GM12878 (cell line): ENCODE data around the gene ERO1B. TPM values are rescaled to one million over a fixed set of nuclear protein-coding genes. Genes with fewer than 3 reads are reported as not detected.
A peak's percentile ranks its signal among the peaks of the same experiment; 100 is the strongest.

ENCODE experiments used
- ASH2L ChIP-seq: fragments of 300-600, 200-600 bp; sonication (generic); IDR thresholded peaks from 2 replicates; pipeline ENCODE4 v1.6.1; 2017; ENCODE audit warnings: low read depth, mild to moderate bottlenecking, borderline replicate concordance
- BCLAF1 ChIP-seq: fragments of 450-650 bp; IDR thresholded peaks from 2 replicates; pipeline ENCODE4 v1.6.1; 2017; ENCODE audit warnings: antibody characterized with exemption, mild to moderate bottlenecking, moderate library complexity
- BMI1 ChIP-seq: fragments of 450-650 bp; IDR thresholded peaks from 2 replicates; pipeline ENCODE4 v1.6.1; 2016; ENCODE audit warnings: mild to moderate bottlenecking, moderate library complexity, borderline replicate concordance
- BRCA1 ChIP-seq: IDR thresholded peaks from 2 replicates; pipeline ENCODE4 v1.6.1; 2011; ENCODE audit warnings: low read depth, low read length, improper control_type of control experiment
- CBX5 ChIP-seq: sonication (generic); IDR thresholded peaks from 2 replicates; pipeline ENCODE4 v1.6.1; 2016; ENCODE audit warnings: low read depth, moderate library complexity, mild to moderate bottlenecking, inconsistent platforms
- EGR1 ChIP-seq, 2 experiments: IDR thresholded peaks; 1 replicate in 1 of 2; 2 replicates in 1 of 2; pipeline ENCODE4 v1.6.1; 2011 to 2012; ENCODE audit warnings: low read depth in 2 of 2, low read length in 2 of 2, borderline replicate concordance in 1 of 2, mild to moderate bottlenecking in 1 of 2, moderate library complexity in 1 of 2
- GATAD2B ChIP-seq: fragments of 450-650 bp; conservative IDR thresholded peaks from 2 replicates; pipeline ENCODE4 v1.6.1; 2017; ENCODE audit warnings: low read depth, mild to moderate bottlenecking, moderate library complexity
- HDAC6 ChIP-seq: fragments of 200-600 bp; sonication (generic); IDR thresholded peaks from one replicate; pipeline ENCODE4 v1.8.0; 2017; ENCODE audit warnings: antibody characterized with exemption; ENCODE audit not compliant: unreplicated experiment
- HDGF ChIP-seq: fragments of 450-650 bp; IDR thresholded peaks from 2 replicates; pipeline ENCODE4 v1.6.1; 2016; ENCODE audit warnings: antibody characterized with exemption
- IKZF1 ChIP-seq: fragments of 450-650 bp; conservative IDR thresholded peaks from 2 replicates; pipeline ENCODE4 v1.6.1; 2017; ENCODE audit warnings: antibody characterized with exemption, mild to moderate bottlenecking
- JUNB ChIP-seq: IDR thresholded peaks from 2 replicates; pipeline ENCODE4 v1.6.1; 2016; ENCODE audit warnings: antibody characterized with exemption, mild to moderate bottlenecking
- MAX ChIP-seq: IDR thresholded peaks from 2 replicates; pipeline ENCODE4 v1.6.1; 2012; ENCODE audit warnings: low read depth, low read length, improper control_type of control experiment
- MYC ChIP-seq: IDR thresholded peaks from 2 replicates; pipeline ENCODE4 v1.6.1; 2011; ENCODE audit warnings: mild to moderate bottlenecking, low read length, moderate library complexity, inconsistent platforms; ENCODE audit not compliant: insufficient read depth, insufficient replicate concordance, insufficient read length, severe bottlenecking
- NR2C2 ChIP-seq: IDR thresholded peaks from 2 replicates; pipeline ENCODE4 v1.6.1; 2011; ENCODE audit warnings: borderline replicate concordance, low read depth; ENCODE audit not compliant: control insufficient read depth, insufficient read length
- SMAD5 ChIP-seq: IDR thresholded peaks from 2 replicates; pipeline ENCODE4 v1.6.1; 2016; ENCODE audit warnings: antibody characterized with exemption, low read depth
- SP1 ChIP-seq: IDR thresholded peaks from one replicate; pipeline ENCODE4 v1.6.1; 2011; ENCODE audit warnings: low read depth, low read length
- SPI1 ChIP-seq: IDR thresholded peaks from 2 replicates; pipeline ENCODE4 v1.6.1; 2011; ENCODE audit warnings: low read depth, mild to moderate bottlenecking, low read length, moderate library complexity, borderline replicate concordance; ENCODE audit not compliant: insufficient read depth
- STAT1 ChIP-seq: fragments of 450-650 bp; conservative IDR thresholded peaks from 2 replicates; pipeline ENCODE4 v1.6.1; 2014; ENCODE audit warnings: antibody characterized with exemption, mild to moderate bottlenecking
- ZNF217 ChIP-seq: fragments of 450-650 bp; IDR thresholded peaks from 2 replicates; pipeline ENCODE4 v1.6.1; 2017; ENCODE audit warnings: antibody characterized with exemption, mild to moderate bottlenecking
- ZNF274 ChIP-seq: IDR thresholded peaks from one replicate; pipeline ENCODE4 v1.8.0; 2011; ENCODE audit not compliant: insufficient read length, insufficient read depth
- ZNF384 ChIP-seq: IDR thresholded peaks from 2 replicates; pipeline ENCODE4 v1.6.1; 2012; ENCODE audit warnings: low read depth, mild to moderate bottlenecking, low read length, improper control_type of control experiment, borderline replicate concordance
- ZNF687 ChIP-seq: fragments of 450-650 bp; IDR thresholded peaks from 2 replicates; pipeline ENCODE4 v1.6.1; 2017; ENCODE audit warnings: mild to moderate bottlenecking, moderate library complexity
- polyA plus RNA-seq, 11 experiments: library from polyadenylated mRNA; depleted of rRNA in 4 of 11; unstranded in 6 of 11; stranded (reverse) in 5 of 11; fragments of >200 nt; fragmentation: Nextera tagmentation in 4 of 11; fragmentation: Illumina TruSeq in 1 of 11; extraction: Ambion mirVana in 4 of 11; extraction: Trizol in 1 of 11; gene quantifications; 1 replicate in 1 of 11; 2 replicates in 10 of 11; pipeline versions ENCODE4 v1.2.1 to v1.2.3, GENCODE V29; 2011 to 2016; ENCODE audit warnings: inconsistent platforms in 2 of 11, missing spikeins in 2 of 11, low read depth in 1 of 11
- total RNA-seq, 4 experiments: library from RNA; depleted of rRNA in 3 of 4; stranded (reverse); fragments of >200 nt in 3 of 4; fragmentation: Illumina TruSeq in 1 of 4; extraction: Trizol in 1 of 4; gene quantifications; 2 replicates each; pipeline versions ENCODE4 v1.2.1 to v1.2.3, GENCODE V29; 2013 to 2021

Gene ERO1B
- total and polyA plus RNA-seq, 10 of the 15 experiments (the other 5 are each of a cell fraction or from before 2014, with no cell fraction given): 9.0 to 30.9 (median 23.0) TPM

- TF ChIP-seq STAT1: peak; percentile 78; the same call in 1 of the 2 replicates
- peak; percentile 77 for TF ChIP-seq MAX
- TF ChIP-seq CBX5: peak; percentile 50; the same call in 1 of the 2 replicates
- TF ChIP-seq ZNF384: no peak
- TF ChIP-seq ASH2L: 0 out of 2 replicates have a peak, but pooled peaks have one; percentile 37
- TF ChIP-seq BRCA1: no peak
- peak; percentile 86 for TF ChIP-seq GATAD2B
- peak; percentile 66 for TF ChIP-seq SP1
- peak; percentile 37; the same call in 1 of the 2 replicates for TF ChIP-seq ZNF687
- TF ChIP-seq NR2C2: no peak
- no peak for TF ChIP-seq BCLAF1
- TF ChIP-seq MYC: no peak
- TF ChIP-seq IKZF1: peak; percentile 82
- no peak for TF ChIP-seq JUNB
- peak; percentile 93 for TF ChIP-seq HDAC6
- TF ChIP-seq ZNF217: no peak
- TF ChIP-seq EGR1 (IDR thresholded peaks at IDR 0.05; ENCODE audit: borderline replicate concordance in 1 of 2, low read depth in 2 of 2, low read length in 2 of 2): peak in 1 of 2 experiments; percentile 70; a peak in 2 of 3 replicates
- TF ChIP-seq HDGF: peak; percentile 76; the same call in 1 of the 2 replicates
- TF ChIP-seq BMI1: peak; percentile 49; the same call in 1 of the 2 replicates
- no peak for TF ChIP-seq ZNF274
- peak; percentile 86 for TF ChIP-seq SMAD5
- no peak for TF ChIP-seq SPI1
These were observed at the start of gene ERO1B (continued) for GRCh38 chr1:236281654-236282424.
